Astrocyte (in vitro differentiated cells and primary cell): Measurements from ENCODE around the gene ZNF613. TPM values are rescaled to one million over a fixed set of nuclear protein-coding genes. Genes with fewer than 3 reads are reported as not detected.

Experiments used
- DNase-seq: peaks from one replicate; pipeline ENCODE4 v3.0.0-alpha.2; 2010; ENCODE audit warnings: low read depth
- FAIRE-seq: peaks from 2 replicates; lab custom pipeline; 2011; peaks lifted over from hg19 to GRCh38; lab: Jason Lieb, UNC
- H2AFZ ChIP-seq: 2 replicates; pipeline ENCODE4 v1.6.0; 2012; ENCODE audit warnings: low read depth, low read length, inconsistent platforms
- H3K27ac ChIP-seq: 2 replicates; pipeline ENCODE4 v1.5.1; 2011; ENCODE audit warnings: low read depth, low read length, inconsistent platforms
- H3K27me3 ChIP-seq: 2 replicates; pipeline ENCODE4 v1.6.0; 2011; ENCODE audit warnings: low read length, inconsistent platforms; ENCODE audit not compliant: insufficient read depth
- H3K36me3 ChIP-seq: 2 replicates; pipeline ENCODE4 v1.5.1; 2011; ENCODE audit warnings: low read length, inconsistent platforms; ENCODE audit not compliant: insufficient read depth
- H3K4me1 ChIP-seq: 2 replicates; pipeline ENCODE4 v1.5.1; 2011; ENCODE audit warnings: low read length, inconsistent platforms; ENCODE audit not compliant: insufficient read depth
- H3K4me2 ChIP-seq: 2 replicates; pipeline ENCODE4 v1.6.0; 2012; ENCODE audit warnings: low read length, inconsistent platforms
- H3K4me3 ChIP-seq: 2 replicates; pipeline ENCODE4 v1.5.1; 2011; ENCODE audit warnings: low read depth, mild to moderate bottlenecking, low read length, inconsistent platforms; ENCODE audit not compliant: insufficient read depth
- H3K79me2 ChIP-seq: 2 replicates; pipeline ENCODE4 v1.6.0; 2012; ENCODE audit warnings: mild to moderate bottlenecking, low read length, inconsistent platforms; ENCODE audit not compliant: insufficient read depth
- H3K9ac ChIP-seq: 2 replicates; pipeline ENCODE4 v1.6.0; 2012; ENCODE audit warnings: mild to moderate bottlenecking, low read length, inconsistent platforms
- H3K9me3 ChIP-seq: 2 replicates; pipeline ENCODE4 v1.5.1; 2012; ENCODE audit warnings: low read depth, mild to moderate bottlenecking, low read length, inconsistent platforms; ENCODE audit not compliant: insufficient read depth
- H4K20me1 ChIP-seq: 2 replicates; pipeline ENCODE4 v1.6.0; 2012; ENCODE audit warnings: low read length, inconsistent platforms; ENCODE audit not compliant: insufficient read depth
- H3K27ac Mint-ChIP-seq: one replicate; pipeline ENCODE4 v1.8.0; 2021; ENCODE audit warnings: mild to moderate bottlenecking, mixed read lengths; ENCODE audit not compliant: unreplicated experiment
- H3K27me3 Mint-ChIP-seq: one replicate; pipeline ENCODE4 v1.8.0; 2021; ENCODE audit warnings: low read depth, mixed read lengths; ENCODE audit not compliant: unreplicated experiment
- H3K36me3 Mint-ChIP-seq: one replicate; pipeline ENCODE4 v1.8.0; 2021; ENCODE audit warnings: low read depth, mixed read lengths; ENCODE audit not compliant: unreplicated experiment
- H3K4me1 Mint-ChIP-seq: one replicate; pipeline ENCODE4 v1.8.0; 2021; ENCODE audit warnings: low read depth, mixed read lengths; ENCODE audit not compliant: unreplicated experiment
- H3K4me3 Mint-ChIP-seq: one replicate; pipeline ENCODE4 v1.8.0; 2021; ENCODE audit warnings: mild to moderate bottlenecking, moderate library complexity, mixed read lengths; ENCODE audit not compliant: unreplicated experiment
- H3K9me3 Mint-ChIP-seq: one replicate; pipeline ENCODE4 v1.8.0; 2021; ENCODE audit warnings: mild to moderate bottlenecking, mixed read lengths; ENCODE audit not compliant: unreplicated experiment
- EZH2 ChIP-seq: IDR thresholded peaks from 2 replicates; pipeline ENCODE4 v1.6.1; 2012; ENCODE audit warnings: mild to moderate bottlenecking, low read length, inconsistent platforms; ENCODE audit not compliant: insufficient read depth
- total RNA-seq: library from RNA; stranded (reverse); gene quantifications from 2 replicates; pipeline ENCODE4 v1.2.1, GENCODE V29; 2021
- TF ChIP-seq, protein P1 (sequence below): IDR thresholded peaks from 2 replicates; pipeline ENCODE4 v1.5.1; 2011; ENCODE audit warnings: low read depth, mild to moderate bottlenecking, inconsistent platforms, low read length, moderate library complexity; ENCODE audit not compliant: insufficient read depth

Gene ZNF613
- total RNA-seq, 1 donor from 2014 or later: 7.2 TPM

DNA sequence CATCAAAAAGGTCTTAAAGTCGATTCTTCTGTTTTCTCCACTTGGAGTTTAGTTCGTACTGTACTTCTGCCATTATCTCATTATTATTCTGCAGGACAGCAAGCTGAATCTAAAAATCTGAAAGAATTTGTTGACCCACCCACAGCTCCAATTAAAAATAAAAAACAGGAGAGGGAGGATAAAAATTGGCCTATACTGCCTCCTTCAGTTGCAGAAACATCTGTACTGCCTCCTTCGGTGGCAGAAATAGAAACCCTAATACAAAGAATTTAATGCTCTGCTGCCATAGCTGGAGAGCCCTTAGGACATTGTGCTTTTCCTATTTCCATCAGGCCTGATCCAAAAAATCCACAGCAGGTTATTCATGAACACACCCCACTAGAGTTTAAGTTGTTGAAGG, 49.6 kb downstream of the ZNF613 start:
- Histone ChIP-seq H4K20me1 (no peaks in the 10 kb centered on the region), H2AFZ (no peak overlapping the region), H3K36me3 (peaks cover 4% of the 10 kb centered on the region), H3K9me3 (peaks cover 23% of the 10 kb centered on the region), H3K27me3 (no peaks in the 10 kb centered on the region), H3K9ac (no peak overlapping the region), H3K4me3 (no peak overlapping the region), H3K4me2 (no peak overlapping the region), H3K79me2 (peaks cover 37% of the 10 kb centered on the region), H3K4me1 (no peaks in the 10 kb centered on the region), H3K27ac (no peak overlapping the region)
- FAIRE-seq (no peak), DNase-seq (no peak)
- H3K4me1 Mint-ChIP-seq: no peaks in the 10 kb centered on the region
- no peaks in the 10 kb centered on the region for H3K27me3 Mint-ChIP-seq
- H3K27ac Mint-ChIP-seq: no peak overlapping the region
- TF ChIP-seq EZH2: no peak
- TF ChIP-seq, protein P1, sequence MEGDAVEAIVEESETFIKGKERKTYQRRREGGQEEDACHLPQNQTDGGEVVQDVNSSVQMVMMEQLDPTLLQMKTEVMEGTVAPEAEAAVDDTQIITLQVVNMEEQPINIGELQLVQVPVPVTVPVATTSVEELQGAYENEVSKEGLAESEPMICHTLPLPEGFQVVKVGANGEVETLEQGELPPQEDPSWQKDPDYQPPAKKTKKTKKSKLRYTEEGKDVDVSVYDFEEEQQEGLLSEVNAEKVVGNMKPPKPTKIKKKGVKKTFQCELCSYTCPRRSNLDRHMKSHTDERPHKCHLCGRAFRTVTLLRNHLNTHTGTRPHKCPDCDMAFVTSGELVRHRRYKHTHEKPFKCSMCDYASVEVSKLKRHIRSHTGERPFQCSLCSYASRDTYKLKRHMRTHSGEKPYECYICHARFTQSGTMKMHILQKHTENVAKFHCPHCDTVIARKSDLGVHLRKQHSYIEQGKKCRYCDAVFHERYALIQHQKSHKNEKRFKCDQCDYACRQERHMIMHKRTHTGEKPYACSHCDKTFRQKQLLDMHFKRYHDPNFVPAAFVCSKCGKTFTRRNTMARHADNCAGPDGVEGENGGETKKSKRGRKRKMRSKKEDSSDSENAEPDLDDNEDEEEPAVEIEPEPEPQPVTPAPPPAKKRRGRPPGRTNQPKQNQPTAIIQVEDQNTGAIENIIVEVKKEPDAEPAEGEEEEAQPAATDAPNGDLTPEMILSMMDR: no peak
- peaks cover 56% of the 10 kb centered on the region for H3K36me3 Mint-ChIP-seq
- no peak overlapping the region for H3K4me3 Mint-ChIP-seq
- peaks cover 43% of the 10 kb centered on the region for H3K9me3 Mint-ChIP-seq

DNA sequence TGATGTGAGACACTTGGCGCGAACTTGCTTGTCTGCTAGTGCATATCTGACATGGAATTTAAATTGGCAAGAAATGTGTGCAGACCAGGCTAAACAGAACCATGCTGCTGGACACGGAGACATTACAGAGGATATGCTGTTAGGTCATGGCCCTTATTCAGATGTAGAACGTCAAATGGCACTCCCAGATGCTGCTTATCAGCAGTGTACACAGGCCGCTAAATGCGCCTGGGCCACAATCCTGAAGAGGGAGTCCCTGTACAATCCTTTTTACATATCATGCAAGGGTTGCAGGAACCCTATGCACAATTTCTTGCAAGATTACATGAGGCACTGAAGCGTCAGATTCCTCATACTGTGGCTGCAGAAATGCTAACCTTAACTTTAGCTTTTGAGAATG, 50.1 kb downstream of the ZNF613 start:
- FAIRE-seq (no peak), DNase-seq (no peak)
- peaks cover 21% of the 10 kb centered on the region for H3K9me3 ChIP-seq
- no peak overlapping the region for H3K4me2 ChIP-seq
- H3K4me3 ChIP-seq: no peak overlapping the region
- no peaks in the 10 kb centered on the region for H3K4me1 ChIP-seq
- H3K27ac ChIP-seq: no peak overlapping the region
- no peak overlapping the region for H3K27ac Mint-ChIP-seq
- H3K27me3 ChIP-seq: no peaks in the 10 kb centered on the region
- TF ChIP-seq, protein P1: no peak
- TF ChIP-seq EZH2: no peak
- H3K9me3 Mint-ChIP-seq: peaks cover 42% of the 10 kb centered on the region
- H4K20me1 ChIP-seq: no peaks in the 10 kb centered on the region
- peaks cover 4% of the 10 kb centered on the region for H3K36me3 ChIP-seq
- H3K79me2 ChIP-seq: peaks cover 41% of the 10 kb centered on the region
- H3K4me1 Mint-ChIP-seq: no peaks in the 10 kb centered on the region
- no peak overlapping the region for H3K9ac ChIP-seq
- H3K4me3 Mint-ChIP-seq: no peak overlapping the region
- H2AFZ ChIP-seq: no peak overlapping the region
- H3K36me3 Mint-ChIP-seq: peaks cover 55% of the 10 kb centered on the region
- H3K27me3 Mint-ChIP-seq: no peaks in the 10 kb centered on the region

DNA sequence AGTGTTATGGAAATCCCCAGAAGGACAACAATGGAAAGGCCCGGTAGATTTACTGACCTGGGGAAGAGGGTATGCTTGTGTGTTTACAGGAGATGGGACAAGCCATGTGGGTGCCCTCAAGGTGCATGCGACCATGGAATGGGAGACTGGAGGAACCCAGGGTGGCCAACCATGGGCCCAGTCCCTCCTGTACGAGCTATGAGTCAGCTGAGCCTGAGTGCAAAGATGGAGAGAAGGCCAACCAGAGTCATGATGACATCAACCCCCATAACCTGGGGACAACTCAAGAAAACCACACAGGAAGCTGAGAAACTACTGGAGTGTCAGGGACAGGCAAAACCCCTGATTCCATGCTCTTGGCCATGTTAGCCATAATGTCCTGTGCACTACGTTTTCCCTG, 51.6 kb downstream of the ZNF613 start:
- H3K9ac ChIP-seq: no peak overlapping the region
- H3K4me2 ChIP-seq: no peak overlapping the region
- no peaks in the 10 kb centered on the region for H3K4me1 ChIP-seq
- H3K27ac ChIP-seq: no peak overlapping the region
- TF ChIP-seq, protein P1: no peak
- TF ChIP-seq EZH2: no peak
- Mint-ChIP-seq H3K4me1 (no peaks in the 10 kb centered on the region), H3K36me3 (peaks cover 45% of the 10 kb centered on the region), H3K9me3 (peaks cover 40% of the 10 kb centered on the region), H3K27ac (no peak overlapping the region), H3K4me3 (no peak overlapping the region), H3K27me3 (no peaks in the 10 kb centered on the region)
- no peak overlapping the region for H2AFZ ChIP-seq
- H3K79me2 ChIP-seq: peaks cover 55% of the 10 kb centered on the region
- FAIRE-seq: no peak
- no peaks in the 10 kb centered on the region for H3K27me3 ChIP-seq
- no peaks in the 10 kb centered on the region for H4K20me1 ChIP-seq
- peaks cover 13% of the 10 kb centered on the region for H3K9me3 ChIP-seq
- no peak overlapping the region for H3K4me3 ChIP-seq
- no peaks in the 10 kb centered on the region for H3K36me3 ChIP-seq
- no peak for DNase-seq
